HepG2 (cell line): ENCODE results near the gene FGD5. TPM values are rescaled to one million over a fixed set of nuclear protein-coding genes. Genes with fewer than 3 reads are reported as not detected.

ENCODE experiments used
- DNMT3B ChIP-seq: conservative IDR thresholded peaks from 2 replicates; pipeline ENCODE4 v1.6.1; 2016; ENCODE audit warnings: missing biosample characterization, control low read depth
- ELF1 ChIP-seq: sonication (generic); formaldehyde crosslinking; IDR thresholded peaks from 2 replicates; pipeline ENCODE4 v1.4.0; 2020; ENCODE audit warnings: missing genetic modification reagents
- ERF ChIP-seq: IDR thresholded peaks from 2 replicates; pipeline ENCODE4 v1.6.1; 2018; ENCODE audit warnings: missing biosample characterization, missing genetic modification reagents
- ETV5 ChIP-seq: IDR thresholded peaks from 2 replicates; pipeline ENCODE4 v1.6.1; 2018; ENCODE audit warnings: missing biosample characterization, missing genetic modification reagents, inconsistent platforms, borderline replicate concordance
- FLYWCH1 ChIP-seq: sonication (generic); formaldehyde crosslinking; IDR thresholded peaks from 2 replicates; pipeline ENCODE4 v1.8.1; 2023; ENCODE audit warnings: mild to moderate bottlenecking, missing genetic modification reagents
- GATAD1 ChIP-seq: IDR thresholded peaks from 2 replicates; pipeline ENCODE4 v1.6.1; 2016; ENCODE audit warnings: missing genetic modification reagents, missing compliant biosample characterization
- MATR3 ChIP-seq: sonication (generic); formaldehyde crosslinking; IDR thresholded peaks from 2 replicates; pipeline ENCODE4 v1.4.0; 2020; ENCODE audit warnings: missing genetic modification reagents
- MXD1 ChIP-seq: sonication (generic); formaldehyde crosslinking; IDR thresholded peaks from 2 replicates; pipeline ENCODE4 v1.4.0; 2020; ENCODE audit warnings: mild to moderate bottlenecking, missing genetic modification reagents
- NFATC3 ChIP-seq: sonication (generic); formaldehyde crosslinking; IDR thresholded peaks from 2 replicates; pipeline ENCODE4 v1.5.1; 2020; ENCODE audit warnings: mild to moderate bottlenecking, missing genetic modification reagents
- NR1H2 ChIP-seq: sonication (generic); formaldehyde crosslinking; IDR thresholded peaks from 2 replicates; pipeline ENCODE4 v1.8.1; 2022; ENCODE audit warnings: low read depth, missing genetic modification reagents, borderline replicate concordance
- NR3C1 ChIP-seq: sonication (generic); formaldehyde crosslinking; IDR thresholded peaks from 2 replicates; pipeline ENCODE4 v1.4.0; 2020; ENCODE audit warnings: missing genetic modification reagents
- PREB ChIP-seq: sonication (generic); formaldehyde crosslinking; IDR thresholded peaks from 2 replicates; pipeline ENCODE4 v1.4.0; 2020; ENCODE audit warnings: missing genetic modification reagents
- RFX3 ChIP-seq: IDR thresholded peaks from 2 replicates; pipeline ENCODE4 v1.6.1; 2016; ENCODE audit warnings: missing biosample characterization, missing genetic modification reagents
- RORA ChIP-seq: sonication (generic); formaldehyde crosslinking; IDR thresholded peaks from 2 replicates; pipeline ENCODE4 v1.5.0; 2020; ENCODE audit warnings: mild to moderate bottlenecking, missing genetic modification reagents, moderate library complexity
- SAP130 ChIP-seq: IDR thresholded peaks from 2 replicates; pipeline ENCODE4 v1.6.1; 2016; ENCODE audit warnings: low read depth
- SNAPC2 ChIP-seq: sonication (generic); formaldehyde crosslinking; IDR thresholded peaks from 2 replicates; pipeline ENCODE4 v1.8.1; 2022; ENCODE audit warnings: mild to moderate bottlenecking, missing genetic modification reagents
- TBL1XR1 ChIP-seq: fragments of 150-350 bp; IDR thresholded peaks from 2 replicates; pipeline ENCODE4 v1.6.1; 2014; ENCODE audit warnings: borderline replicate concordance, low read length; ENCODE audit not compliant: partially characterized antibody
- TBP ChIP-seq: sonication (generic); formaldehyde crosslinking; IDR thresholded peaks from 2 replicates; pipeline ENCODE4 v1.5.0; 2020; ENCODE audit warnings: missing genetic modification reagents
- THAP9 ChIP-seq: sonication (generic); formaldehyde crosslinking; IDR thresholded peaks from 2 replicates; pipeline ENCODE4; 2020; ENCODE audit warnings: missing genetic modification reagents, mild to moderate bottlenecking, borderline replicate concordance
- ZNF609 ChIP-seq: sonication (generic); formaldehyde crosslinking; IDR thresholded peaks from 2 replicates; pipeline ENCODE4 v1.4.0; 2020; ENCODE audit warnings: mild to moderate bottlenecking, missing genetic modification reagents, borderline replicate concordance
- ZSCAN22 ChIP-seq: sonication (generic); formaldehyde crosslinking; IDR thresholded peaks from 2 replicates; pipeline ENCODE4 v1.4.0; 2020; ENCODE audit warnings: mild to moderate bottlenecking, missing genetic modification reagents
- polyA plus RNA-seq, 8 experiments: library from polyadenylated mRNA; depleted of rRNA in 3 of 8; stranded (reverse) in 7 of 8; unstranded in 1 of 8; fragments of >200 nt; fragmentation: Illumina TruSeq in 4 of 8; extraction: Trizol in 4 of 8; gene quantifications; 2 replicates each; pipeline versions ENCODE4 v1.2.1 to v1.2.3, GENCODE V29; 2011 to 2016; ENCODE audit warnings: low read depth in 4 of 8, missing spikeins in 1 of 8, mixed read lengths in 1 of 8; ENCODE audit not compliant: insufficient read depth in 1 of 8
- total RNA-seq, 5 experiments: library from RNA; depleted of rRNA; stranded (reverse); fragments of >200 nt; fragmentation: Illumina TruSeq; extraction: Trizol; gene quantifications; 2 replicates each; pipeline ENCODE4 v1.2.3, GENCODE V29; 2016; ENCODE audit warnings: low read depth in 1 of 5

Gene FGD5
- total and polyA plus RNA-seq, 2 of the 13 experiments (the other 11 are each of a cell fraction or from before 2014, with no cell fraction given), result 0.17 TPM; not detected in 1

GRCh38 chr3:14803981-14804834 lies 14.6 kb upstream of the FGD5 start (continued):
- TF ChIP-seq GATAD1 (CRISPR knock-in tag) (no peak), SNAPC2 (CRISPR knock-in tag) (no peak), NR1H2 (CRISPR knock-in tag) (no peak), RORA (CRISPR knock-in tag) (no peak), TBL1XR1 (no peak), ELF1 (0 out of 2 replicates have a peak, but pooled peaks have one; percentile 37), ETV5 (CRISPR knock-in tag) (peak; percentile 40; the same call in 1 of the 2 replicates), RFX3 (CRISPR knock-in tag) (peak; percentile 83), ZNF609 (CRISPR knock-in tag) (no peak), SAP130 (CRISPR knock-in tag) (peak; percentile 7; the same call in 1 of the 2 replicates), THAP9 (CRISPR knock-in tag) (no peak), FLYWCH1 (CRISPR knock-in tag) (no peak), MXD1 (CRISPR knock-in tag) (no peak), MATR3 (no peak), DNMT3B (CRISPR knock-in tag) (no peak), NFATC3 (CRISPR knock-in tag) (no peak), TBP (no peak), ERF (CRISPR knock-in tag) (0 out of 2 replicates have a peak, but pooled peaks have one; percentile 40), PREB (CRISPR knock-in tag) (no peak), ZSCAN22 (CRISPR knock-in tag) (no peak), NR3C1 (CRISPR knock-in tag) (no peak)
